Keratinocyte (primary cell): ENCODE data around the gene PSD4. TPM values are rescaled to one million over a fixed set of nuclear protein-coding genes. Genes with fewer than 3 reads are reported as not detected.

Experiments used
- DNase-seq: peaks from one replicate; pipeline ENCODE4 v3.0.0-alpha.2; 2011; ENCODE audit warnings: low read depth, missing footprints, low spot score
- FAIRE-seq: peaks from 2 replicates; lab custom pipeline; 2011; peaks lifted over from hg19 to GRCh38; lab: Jason Lieb, UNC
- H2AFZ ChIP-seq: 2 replicates; pipeline ENCODE4 v1.6.0; 2012; ENCODE audit warnings: low read length, control low read depth, inconsistent platforms; ENCODE audit not compliant: control insufficient read depth
- H3K27ac ChIP-seq: 2 replicates; pipeline ENCODE4 v1.5.1; 2011; ENCODE audit warnings: low read length; ENCODE audit not compliant: control insufficient read depth, insufficient read depth
- H3K27me3 ChIP-seq: 3 replicates; pipeline ENCODE4 v1.6.0; 2011; ENCODE audit warnings: low read length; ENCODE audit not compliant: control insufficient read depth, insufficient read depth; ENCODE audit errors: extremely low read depth
- H3K36me3 ChIP-seq, 2 experiments: 2 replicates in 1 of 2; 3 replicates in 1 of 2; pipeline ENCODE4 v1.5.1; 2011; ENCODE audit warnings: low read length in 2 of 2, mild to moderate bottlenecking in 1 of 2; ENCODE audit not compliant: control insufficient read depth in 2 of 2, insufficient read depth in 2 of 2; ENCODE audit errors: extremely low read depth in 1 of 2
- H3K4me1 ChIP-seq: 3 replicates; pipeline ENCODE4 v1.5.1; 2011; ENCODE audit warnings: low read length; ENCODE audit not compliant: control insufficient read depth, insufficient read depth; ENCODE audit errors: extremely low read depth
- H3K4me2 ChIP-seq: 3 replicates; pipeline ENCODE4 v1.6.0; 2011; ENCODE audit warnings: low read depth, low read length; ENCODE audit not compliant: control insufficient read depth, insufficient read depth; ENCODE audit errors: extremely low read depth
- H3K4me3 ChIP-seq, 3 experiments: fragments of 200-600 bp in 1 of 3; sonication (generic) in 1 of 3; 2 replicates in 2 of 3; 3 replicates in 1 of 3; pipeline ENCODE4 v1.5.1; 2011 to 2016; ENCODE audit warnings: low read length in 3 of 3, mild to moderate bottlenecking in 3 of 3, control low read depth in 2 of 3, inconsistent platforms in 1 of 3, low read depth in 1 of 3, mixed read lengths in 1 of 3, mixed run types in 1 of 3, moderate library complexity in 1 of 3; ENCODE audit not compliant: control insufficient read depth in 2 of 3, insufficient read depth in 2 of 3; ENCODE audit errors: extremely low read depth in 1 of 3
- H3K79me2 ChIP-seq: 2 replicates; pipeline ENCODE4 v1.6.0; 2012; ENCODE audit warnings: low read length; ENCODE audit not compliant: control insufficient read depth, insufficient read depth
- H3K9ac ChIP-seq: 3 replicates; pipeline ENCODE4 v1.6.0; 2011; ENCODE audit warnings: low read length; ENCODE audit not compliant: control insufficient read depth, insufficient read depth; ENCODE audit errors: extremely low read depth
- H3K9me1 ChIP-seq: 3 replicates; pipeline ENCODE4 v1.6.0; 2011; ENCODE audit warnings: low read length; ENCODE audit not compliant: control insufficient read depth, insufficient read depth; ENCODE audit errors: extremely low read depth
- H3K9me3 ChIP-seq: 2 replicates; pipeline ENCODE4 v1.5.1; 2012; ENCODE audit warnings: low read depth, low read length; ENCODE audit not compliant: control insufficient read depth
- H4K20me1 ChIP-seq: 3 replicates; pipeline ENCODE4 v1.6.0; 2011; ENCODE audit warnings: low read length; ENCODE audit not compliant: control insufficient read depth, insufficient read depth; ENCODE audit errors: extremely low read depth
- EZH2 ChIP-seq: IDR thresholded peaks from one replicate; pipeline ENCODE4 v1.6.1; 2012; ENCODE audit warnings: inconsistent platforms, mild to moderate bottlenecking, low read length, moderate library complexity
- dilution Hi-C: fragments of 300-500 bp; cut with MboI; formaldehyde crosslinking; loops from one replicate; pipeline ENCODE4 v1.7.0; 2020; ENCODE audit warnings: low sequenced_read_pairs; ENCODE audit not compliant: extremely low pct_ligation_motif_present
- polyA plus RNA-seq, 5 experiments: library from polyadenylated mRNA; depleted of rRNA in 3 of 5; stranded (reverse) in 3 of 5; stranded (forward) in 1 of 5; unstranded in 1 of 5; fragments of >200 nt; gene quantifications; 1 replicate in 1 of 5; 2 replicates in 3 of 5; 3 replicates in 1 of 5; pipeline versions ENCODE4 v1.2.1 to v1.2.3, GENCODE V29; 2011 to 2012; ENCODE audit warnings: missing spikeins in 2 of 5, low read depth in 1 of 5, low replicate concordance in 1 of 5
- TF ChIP-seq, protein P1 (sequence below), 3 experiments: IDR thresholded peaks in 1 of 3; conservative IDR thresholded peaks in 1 of 3; optimal IDR thresholded peaks in 1 of 3; 2 replicates in 2 of 3; 3 replicates in 1 of 3; pipeline versions ENCODE3 to v1.5.1; 2011; ENCODE audit warnings: low read length in 3 of 3, mild to moderate bottlenecking in 3 of 3, moderate library complexity in 2 of 3, control low read depth in 1 of 3, inconsistent platforms in 1 of 3; ENCODE audit not compliant: insufficient read depth in 2 of 3; ENCODE audit errors: extremely low read depth in 1 of 3

Gene PSD4
- polyA plus RNA-seq, 1 donor (not counting 4 experiments of a cell fraction or from before 2014, with no cell fraction given) = 11.1 TPM

DNA sequence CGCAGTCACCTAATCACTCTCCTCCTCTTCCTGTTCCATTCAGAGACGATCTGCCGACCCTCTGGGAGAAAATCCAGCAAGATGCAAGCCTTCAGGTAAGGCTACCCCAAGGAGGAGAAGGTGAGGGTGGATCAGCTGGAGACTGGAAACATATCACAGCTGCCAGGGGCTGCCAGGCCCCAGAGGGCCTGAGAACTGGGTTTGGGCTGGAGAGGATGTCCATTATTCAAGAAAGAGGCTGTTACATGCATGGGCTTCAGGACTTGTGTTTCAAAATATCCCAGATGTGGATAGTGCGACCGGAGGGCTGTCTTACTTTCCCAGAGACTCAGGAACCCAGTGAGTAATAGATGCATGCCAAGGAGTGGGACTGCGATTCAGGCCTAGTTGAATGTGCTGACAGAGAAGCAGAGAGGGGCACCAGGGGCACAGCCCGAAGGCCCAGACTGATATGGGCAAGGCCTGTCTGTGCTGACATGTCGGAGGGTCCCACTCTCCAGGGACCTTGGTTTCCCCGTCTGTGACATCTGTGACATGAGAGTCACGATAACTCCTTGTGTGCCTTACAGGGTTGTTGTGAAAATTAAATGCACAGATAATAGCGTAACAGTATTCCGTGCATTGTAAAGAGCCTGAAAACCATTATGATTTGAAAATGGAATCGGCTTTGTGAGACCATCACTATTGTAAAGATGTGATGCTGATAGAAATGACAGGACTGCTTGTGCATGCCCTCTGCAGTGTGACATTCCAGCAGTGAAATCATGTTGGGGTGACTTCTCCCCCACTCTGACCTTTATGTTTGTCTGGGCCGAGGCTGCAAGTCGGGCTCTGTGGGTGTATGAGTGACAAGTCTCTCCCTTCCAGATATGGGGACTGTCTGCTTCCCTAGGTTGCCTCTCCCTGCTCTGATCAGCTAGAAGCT lies 45.9 kb upstream of the PSD4 start:
- no peaks in the 10 kb centered on the region for H3K79me2 ChIP-seq
- no peak overlapping the region for H3K4me2 ChIP-seq
- FAIRE-seq (no peak), DNase-seq (no peak)
- no peaks in the 10 kb centered on the region for H3K9me1 ChIP-seq
- dilution Hi-C loops = no loop called here
- peaks cover 19% of the 10 kb centered on the region for H3K4me1 ChIP-seq
- no peaks in the 10 kb centered on the region for H3K9me3 ChIP-seq
- no peaks in the 10 kb centered on the region for H3K27me3 ChIP-seq
- H3K27ac ChIP-seq = no peak overlapping the region
- no peak overlapping the region for H3K9ac ChIP-seq
- H4K20me1 ChIP-seq = no peaks in the 10 kb centered on the region
- no peak overlapping the region for H2AFZ ChIP-seq
- no peak overlapping the region for H3K4me3 ChIP-seq
- TF ChIP-seq, protein P1, sequence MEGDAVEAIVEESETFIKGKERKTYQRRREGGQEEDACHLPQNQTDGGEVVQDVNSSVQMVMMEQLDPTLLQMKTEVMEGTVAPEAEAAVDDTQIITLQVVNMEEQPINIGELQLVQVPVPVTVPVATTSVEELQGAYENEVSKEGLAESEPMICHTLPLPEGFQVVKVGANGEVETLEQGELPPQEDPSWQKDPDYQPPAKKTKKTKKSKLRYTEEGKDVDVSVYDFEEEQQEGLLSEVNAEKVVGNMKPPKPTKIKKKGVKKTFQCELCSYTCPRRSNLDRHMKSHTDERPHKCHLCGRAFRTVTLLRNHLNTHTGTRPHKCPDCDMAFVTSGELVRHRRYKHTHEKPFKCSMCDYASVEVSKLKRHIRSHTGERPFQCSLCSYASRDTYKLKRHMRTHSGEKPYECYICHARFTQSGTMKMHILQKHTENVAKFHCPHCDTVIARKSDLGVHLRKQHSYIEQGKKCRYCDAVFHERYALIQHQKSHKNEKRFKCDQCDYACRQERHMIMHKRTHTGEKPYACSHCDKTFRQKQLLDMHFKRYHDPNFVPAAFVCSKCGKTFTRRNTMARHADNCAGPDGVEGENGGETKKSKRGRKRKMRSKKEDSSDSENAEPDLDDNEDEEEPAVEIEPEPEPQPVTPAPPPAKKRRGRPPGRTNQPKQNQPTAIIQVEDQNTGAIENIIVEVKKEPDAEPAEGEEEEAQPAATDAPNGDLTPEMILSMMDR (optimal IDR thresholded peaks at IDR 0.05 in 1 of 3, IDR thresholded peaks at IDR 0.05 in 1 of 3, conservative IDR thresholded peaks at IDR 0.05 in 1 of 3; ENCODE audit: extremely low read depth in 1 of 3, insufficient read depth in 2 of 3, low read length in 3 of 3) = no peak
- TF ChIP-seq EZH2 = no peak
- peaks cover 36 to 37% of the 10 kb centered on the region in 2 experiments for H3K36me3 ChIP-seq

DNA sequence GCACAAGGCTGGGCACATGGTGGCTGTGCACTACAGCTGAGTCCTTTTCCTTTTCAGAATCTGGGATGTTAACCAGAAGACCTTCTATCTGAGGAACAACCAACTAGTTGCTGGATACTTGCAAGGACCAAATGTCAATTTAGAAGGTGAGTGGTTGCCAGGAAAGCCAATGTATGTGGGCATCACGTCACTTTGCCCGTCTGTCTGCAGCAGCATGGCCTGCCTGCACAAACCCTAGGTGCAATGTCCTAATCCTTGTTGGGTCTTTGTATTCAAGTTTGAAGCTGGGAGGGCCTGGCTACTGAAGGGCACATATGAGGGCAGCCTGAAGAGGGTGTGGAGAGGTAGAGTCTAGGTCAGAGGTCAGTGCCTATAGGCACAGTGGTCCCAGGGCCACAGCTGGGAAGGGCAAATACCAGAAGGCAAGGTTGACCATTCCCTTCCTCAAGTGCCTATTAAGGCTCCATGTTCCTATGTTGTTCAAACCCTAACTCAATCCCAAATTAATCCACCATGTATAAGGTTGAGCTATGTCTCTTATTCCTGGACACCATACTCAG lies 44.2 kb upstream of the PSD4 start:
- H3K79me2 ChIP-seq = no peaks in the 10 kb centered on the region
- FAIRE-seq (no peak), DNase-seq (no peak)

More for the DNA sequence above, 44.2 kb upstream of the PSD4 start:
- no peak overlapping the region for H3K4me3 ChIP-seq
- dilution Hi-C loops = no loop called here
- H3K4me1 ChIP-seq = peaks cover 22% of the 10 kb centered on the region
- H3K27ac ChIP-seq = no peak overlapping the region
- H2AFZ ChIP-seq = no peak overlapping the region
- no peak overlapping the region for H3K9ac ChIP-seq
- H3K4me2 ChIP-seq = no peak overlapping the region
- no peaks in the 10 kb centered on the region for H3K9me3 ChIP-seq
- H3K36me3 ChIP-seq = peaks cover 37 to 38% of the 10 kb centered on the region in 2 experiments
- no peaks in the 10 kb centered on the region for H3K9me1 ChIP-seq
- no peaks in the 10 kb centered on the region for H3K27me3 ChIP-seq
- H4K20me1 ChIP-seq = no peaks in the 10 kb centered on the region
- no peak for TF ChIP-seq EZH2
- TF ChIP-seq, protein P1 (optimal IDR thresholded peaks at IDR 0.05 in 1 of 3, IDR thresholded peaks at IDR 0.05 in 1 of 3, conservative IDR thresholded peaks at IDR 0.05 in 1 of 3; ENCODE audit: extremely low read depth in 1 of 3, insufficient read depth in 2 of 3, low read length in 3 of 3) = no peak
